Endothelial cell of umbilical vein (primary cell): ENCODE measurements around the gene ATP1B1. TPM values are rescaled to one million over a fixed set of nuclear protein-coding genes. Genes with fewer than 3 reads are reported as not detected.

Experiments used
- BruUV-seq: library from RNA; stranded (reverse); fragments of 400-500 nt; replicated peaks from 2 replicates; lab custom pipeline; 2021; lab: Mats Ljungman, UMichigan
- CTCF ChIA-PET: fragments of 300-600, 350-600 bp; sonication (Branson Sonifier 250); formaldehyde crosslinking; loops from one replicate; lab custom pipeline; 2021; ENCODE audit warnings: antibody characterized with exemption, inconsistent platforms; lab: Charles Lee
- POLR2A ChIA-PET: fragments of 300-600, 350-600 bp; sonication (Branson Sonifier 250); formaldehyde crosslinking; loops from one replicate; lab custom pipeline; 2021; ENCODE audit warnings: antibody characterized with exemption, inconsistent platforms; lab: Charles Lee
- DNase-seq: peaks from one replicate; pipeline ENCODE4 v3.0.0-alpha.2; 2011; ENCODE audit warnings: low read depth, low spot score
- FAIRE-seq: peaks from 2 replicates; lab custom pipeline; 2011; peaks lifted over from hg19 to GRCh38; lab: Jason Lieb, UNC
- H2AFZ ChIP-seq: 2 replicates; pipeline ENCODE4 v1.6.0; 2012; ENCODE audit warnings: low read depth, low read length, control low read depth, inconsistent platforms
- H3K27ac ChIP-seq: 2 replicates; pipeline ENCODE4 v1.5.1; 2011; ENCODE audit warnings: low read depth, mild to moderate bottlenecking, control low read depth, low read length, moderate library complexity; ENCODE audit not compliant: insufficient read depth
- H3K27me3 ChIP-seq, 2 experiments: 2 replicates each; pipeline versions ENCODE4 v1.6.0 to v1.6.1; 2011; ENCODE audit warnings: low read length in 2 of 2, mixed read lengths in 1 of 2; ENCODE audit not compliant: control insufficient read depth in 2 of 2, insufficient read depth in 2 of 2
- H3K36me3 ChIP-seq, 2 experiments: 2 replicates in 1 of 2; 3 replicates in 1 of 2; pipeline ENCODE4 v1.5.1; 2011; ENCODE audit warnings: low read length in 2 of 2, mild to moderate bottlenecking in 1 of 2, moderate library complexity in 1 of 2; ENCODE audit not compliant: control insufficient read depth in 2 of 2, insufficient read depth in 2 of 2; ENCODE audit errors: extremely low read depth in 1 of 2
- H3K4me1 ChIP-seq: 3 replicates; pipeline ENCODE4 v1.5.1; 2011; ENCODE audit warnings: mild to moderate bottlenecking, low read length; ENCODE audit not compliant: control insufficient read depth, insufficient read depth; ENCODE audit errors: extremely low read depth
- H3K4me2 ChIP-seq: 2 replicates; pipeline ENCODE4 v1.6.1; 2011; ENCODE audit warnings: low read length, control low read depth, mixed read lengths; ENCODE audit not compliant: insufficient read depth
- H3K4me3 ChIP-seq, 3 experiments: fragments of 200-600 bp in 1 of 3; sonication (generic), shearing (Covaris generic) in 1 of 3; replicated peaks in 1 of 3; 2 replicates each; pipeline ENCODE4 v1.5.1; 2011 to 2016; ENCODE audit warnings: control low read depth in 3 of 3, low read length in 3 of 3, mild to moderate bottlenecking in 2 of 3, inconsistent platforms in 1 of 3, low read depth in 1 of 3, moderate library complexity in 1 of 3; ENCODE audit not compliant: insufficient read depth in 1 of 3
- H3K79me2 ChIP-seq: 2 replicates; pipeline ENCODE4 v1.6.0; 2012; ENCODE audit warnings: low read length, inconsistent platforms; ENCODE audit not compliant: control insufficient read depth, insufficient read depth
- H3K9ac ChIP-seq: replicated peaks from 2 replicates; pipeline ENCODE3; 2011; ENCODE audit warnings: low read length, control low read depth; ENCODE audit not compliant: insufficient read depth; ENCODE audit errors: extremely low read depth
- H3K9me1 ChIP-seq: replicated peaks from 3 replicates; pipeline ENCODE4 v1.6.0; 2011; ENCODE audit warnings: mild to moderate bottlenecking, low read length; ENCODE audit not compliant: control insufficient read depth, insufficient read depth; ENCODE audit errors: extremely low read depth
- H3K9me3 ChIP-seq: replicated peaks from 2 replicates; pipeline ENCODE4 v1.5.1; 2012; ENCODE audit warnings: low read length, inconsistent platforms; ENCODE audit not compliant: control insufficient read depth, insufficient read depth
- H4K20me1 ChIP-seq: replicated peaks from 2 replicates; pipeline ENCODE3; 2011; ENCODE audit warnings: mild to moderate bottlenecking, low read length; ENCODE audit not compliant: control insufficient read depth, insufficient read depth; ENCODE audit errors: extremely low read depth
- CTCF ChIP-seq, 2 donors: IDR thresholded peaks; 1 replicate in 1 of 2; 2 replicates in 1 of 2; pipeline ENCODE4 v1.5.1; 2011; ENCODE audit warnings: low read length in 2 of 2, mild to moderate bottlenecking in 2 of 2, moderate library complexity in 2 of 2, control low read depth in 1 of 2, inconsistent platforms in 1 of 2, low read depth in 1 of 2; ENCODE audit not compliant: insufficient read depth in 1 of 2; ENCODE audit errors: extremely low read depth in 1 of 2
- EZH2 ChIP-seq: IDR thresholded peaks from 2 replicates; pipeline ENCODE4 v1.6.1; 2012; ENCODE audit warnings: borderline replicate concordance, low read depth, mild to moderate bottlenecking, moderate library complexity, low read length, inconsistent platforms; ENCODE audit not compliant: severe bottlenecking
- FOS ChIP-seq: IDR thresholded peaks from 2 replicates; pipeline ENCODE4 v1.6.1; 2011; ENCODE audit warnings: mild to moderate bottlenecking, low read length, moderate library complexity, borderline replicate concordance; ENCODE audit not compliant: insufficient read depth
- GATA2 ChIP-seq: IDR thresholded peaks from 2 replicates; pipeline ENCODE4 v1.7.0; 2011; ENCODE audit warnings: low read depth, mild to moderate bottlenecking, moderate library complexity, mixed read lengths, low read length; ENCODE audit not compliant: insufficient read length, insufficient read depth
- JUN ChIP-seq: IDR thresholded peaks from 2 replicates; pipeline ENCODE4 v1.6.1; 2011; ENCODE audit warnings: borderline replicate concordance, low read depth; ENCODE audit not compliant: insufficient read length, insufficient read depth
- MYC ChIP-seq: IDR thresholded peaks from one replicate; pipeline ENCODE4 v1.6.1; 2011; ENCODE audit warnings: mild to moderate bottlenecking, low read depth, low read length
- POLR2A ChIP-seq: IDR thresholded peaks from 2 replicates; pipeline ENCODE4 v1.6.1; 2012; ENCODE audit warnings: low read depth, mild to moderate bottlenecking, control low read depth, low read length
- POLR2AphosphoS5 ChIP-seq: IDR thresholded peaks from 2 replicates; pipeline ENCODE4 v1.6.1; 2012; ENCODE audit warnings: low read depth, mild to moderate bottlenecking, control low read depth, low read length, moderate library complexity; ENCODE audit not compliant: insufficient read depth
- dilution Hi-C: fragments of 300-500 bp; cut with MboI; formaldehyde crosslinking; loops from one replicate; pipeline ENCODE4 v1.15.0; 2019; ENCODE audit warnings: low sequenced_read_pairs; ENCODE audit not compliant: extremely low pct_ligation_motif_present
- intact Hi-C: fragments of 100-400 bp; cut with micrococcal nuclease; formaldehyde crosslinking; loops from one replicate; pipeline ENCODE4 v1.10.0; 2022
- polyA plus RNA-seq, 4 experiments: library from polyadenylated mRNA; depleted of rRNA in 3 of 4; stranded (reverse) in 3 of 4; unstranded in 1 of 4; fragments of >200 nt; gene quantifications; 2 replicates each; pipeline versions ENCODE4 v1.2.1 to v1.2.3, GENCODE V29; 2011 to 2012; ENCODE audit warnings: missing spikeins in 1 of 4
- total RNA-seq: library from RNA; stranded (reverse); gene quantifications from 2 replicates; pipeline ENCODE4 v1.2.3, GENCODE V29; 2021
- TF ChIP-seq, protein P1 (sequence below): IDR thresholded peaks from 2 replicates; pipeline ENCODE4 v1.6.1; 2011; ENCODE audit not compliant: insufficient read depth, insufficient read length

Gene ATP1B1
- total and polyA plus RNA-seq, 2 donors (not counting 3 experiments of a cell fraction or from before 2014, with no cell fraction given), result 14.3 to 56.1 TPM

DNA sequence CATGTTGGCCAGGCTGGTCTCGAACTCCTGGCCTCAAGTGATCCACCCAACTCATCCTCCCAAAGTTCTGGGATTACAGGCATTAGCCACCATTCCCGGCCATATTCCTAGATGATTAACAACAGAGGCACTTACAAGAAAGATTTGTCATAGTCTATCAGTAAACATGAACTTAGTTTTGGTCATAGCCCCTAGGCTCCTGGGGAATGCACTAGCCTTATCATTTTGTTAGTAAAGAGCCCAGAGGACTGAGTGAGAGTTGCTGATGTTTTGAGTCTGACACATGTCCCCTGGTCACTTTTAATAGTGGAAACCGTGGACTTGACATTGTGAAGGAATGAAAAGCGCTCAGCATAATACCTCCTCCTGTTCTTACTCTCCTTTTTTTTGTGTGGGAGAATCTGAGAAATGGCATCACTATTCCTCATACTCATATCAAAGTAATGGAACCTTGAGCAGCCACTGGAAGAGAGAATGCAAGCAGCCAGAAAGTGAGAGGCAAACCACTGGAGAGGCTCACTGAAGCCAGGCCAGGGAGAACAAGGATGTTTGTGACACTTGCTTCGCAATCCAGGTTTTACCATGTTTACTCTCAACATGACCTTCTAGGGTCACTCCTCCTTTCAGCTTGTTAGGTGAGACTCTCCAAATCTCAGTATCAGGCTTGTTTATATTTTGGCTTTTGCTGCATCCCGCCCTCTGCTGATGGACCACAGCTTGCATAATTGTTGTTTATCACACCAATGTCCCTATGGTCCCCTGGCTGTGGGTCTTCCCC lies 14.8 kb downstream of the ATP1B1 start:
- Histone ChIP-seq H3K4me1 (no peaks in the 10 kb centered on the region), H3K36me3 (no peaks in the 10 kb centered on the region), H3K4me2 (no peak overlapping the region), H2AFZ (no peak overlapping the region), H3K27me3 (no peaks in the 10 kb centered on the region), H3K4me3 (no peak overlapping the region), H3K9me1 (no peaks in the 10 kb centered on the region), H4K20me1 (no peaks in the 10 kb centered on the region), H3K9me3 (no peaks in the 10 kb centered on the region), H3K27ac (no peak overlapping the region), H3K79me2 (peaks cover 46% of the 10 kb centered on the region), H3K9ac (no peak overlapping the region)
- no peak for TF ChIP-seq MYC
- TF ChIP-seq, protein P1, sequence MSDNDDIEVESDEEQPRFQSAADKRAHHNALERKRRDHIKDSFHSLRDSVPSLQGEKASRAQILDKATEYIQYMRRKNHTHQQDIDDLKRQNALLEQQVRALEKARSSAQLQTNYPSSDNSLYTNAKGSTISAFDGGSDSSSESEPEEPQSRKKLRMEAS, result no peak
- TF ChIP-seq JUN, result no peak
- TF ChIP-seq FOS, result no peak
- TF ChIP-seq POLR2A, result no peak
- TF ChIP-seq GATA2, result no peak
- TF ChIP-seq POLR2AphosphoS5, result no peak
- no peak for TF ChIP-seq EZH2
- TF ChIP-seq CTCF (IDR thresholded peaks at IDR 0.05; ENCODE audit: extremely low read depth in 1 of 2, insufficient read depth in 1 of 2, low read depth in 1 of 2, low read length in 2 of 2), result no peak
- FAIRE-seq (no peak), DNase-seq (no peak)
- no TSS peak for BruUV-seq
- intact Hi-C loops (no loop called here), dilution Hi-C loops (no loop called here)
- ChIA-PET POLR2A (no interaction called here), CTCF (interaction anchor here (0.9 to 3.0 kb wide), 2 partner anchors 10 to 14 kb away, joined by 3 to 14 read pairs; no protein-coding TSS in a partner anchor)
